HG02840 (cell line): ENCODE measurements around the gene UGT2B10.
"Not testable (repeated sequence)": the region's sequence is repeated elsewhere in the genome, so short reads cannot be mapped to it uniquely, and the experiment has no call there.

Source experiments
- ATAC-seq: cut with Tn5 transposase; IDR thresholded peaks from one replicate; pipeline ENCODE4 v1.9.1; 2021; ENCODE audit warnings: mild to moderate bottlenecking, moderate library complexity, moderate number of reproducible peaks; ENCODE audit not compliant: unreplicated experiment, low FRiP score

UGT2B10 gene

DNA sequence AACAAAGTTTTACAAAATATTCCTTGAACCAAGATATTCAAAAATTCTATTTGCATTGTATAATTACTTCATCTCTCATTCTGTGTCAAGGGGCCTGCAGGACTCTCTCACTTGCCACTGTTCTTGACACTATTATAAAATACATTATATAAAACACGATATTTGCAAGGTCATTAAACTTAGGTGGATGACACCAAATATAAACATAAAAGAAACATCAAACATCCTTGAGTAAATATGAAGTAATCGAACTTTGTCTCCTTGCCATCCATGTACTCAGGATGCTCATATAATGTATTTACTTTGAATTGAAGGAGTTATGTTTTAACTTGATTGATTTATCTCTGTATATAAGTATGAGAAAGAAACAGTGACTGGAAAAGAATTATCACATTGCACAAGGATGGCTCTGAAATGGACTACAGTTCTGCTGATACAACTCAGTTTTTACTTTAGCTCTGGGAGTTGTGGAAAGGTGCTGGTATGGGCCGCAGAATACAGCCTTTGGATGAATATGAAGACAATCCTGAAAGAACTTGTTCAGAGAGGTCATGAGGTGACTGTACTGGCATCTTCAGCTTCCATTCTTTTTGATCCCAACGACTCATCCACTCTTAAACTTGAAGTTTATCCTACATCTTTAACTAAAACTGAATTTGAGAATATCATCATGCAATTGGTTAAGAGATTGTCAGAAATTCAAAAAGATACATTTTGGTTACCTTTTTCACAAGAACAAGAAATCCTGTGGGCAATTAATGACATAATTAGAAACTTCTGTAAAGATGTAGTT lies at the start of gene UGT2B10:
UGT2B10 (plus strand) TSS at position 378 of the 793 bp plus-strand sequence; CDS start at position 404, 26 bp downstream.
- ATAC-seq = not testable (repeated sequence)

DNA sequence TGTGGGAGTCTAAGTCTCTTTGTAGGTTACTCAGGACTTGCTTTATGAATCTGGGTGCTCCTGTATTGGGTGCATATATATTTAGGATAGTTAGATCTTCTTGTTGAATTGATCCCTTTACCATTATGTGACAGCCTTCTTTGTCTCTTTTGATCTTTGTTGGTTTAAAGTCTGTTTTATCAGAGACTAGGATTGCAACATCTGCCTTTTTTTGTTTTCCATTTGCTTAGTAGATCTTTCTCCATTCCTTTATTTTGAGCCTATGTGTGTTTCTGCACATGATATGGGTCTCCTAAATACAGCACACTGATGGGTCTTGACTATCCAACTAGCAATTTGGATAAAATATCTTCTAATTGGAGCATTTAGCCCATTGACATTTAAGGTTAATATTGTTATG lies 44.0 kb upstream of the UGT2B10 start:
- not testable (repeated sequence) for ATAC-seq

DNA sequence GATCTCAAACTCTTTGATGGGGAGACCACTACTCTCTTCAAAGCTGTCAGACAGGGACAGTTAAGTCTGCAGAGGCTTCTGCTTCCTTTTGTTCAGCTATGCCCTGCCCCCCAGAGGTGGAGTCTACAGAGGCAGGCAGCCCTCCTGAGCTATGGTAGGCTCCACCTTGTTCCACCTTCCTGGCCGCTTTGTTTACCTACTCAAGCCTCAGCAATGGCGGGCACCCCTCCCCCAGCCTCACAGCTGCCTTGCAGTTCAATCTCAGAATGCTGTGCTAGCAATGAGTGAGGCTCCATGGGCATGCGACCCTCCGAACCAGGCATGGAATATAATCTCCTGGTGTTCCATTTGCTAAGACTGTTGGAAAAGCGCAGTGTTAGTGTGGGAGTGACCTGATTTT lies 42.1 kb upstream of the UGT2B10 start:
- ATAC-seq = no peak

DNA sequence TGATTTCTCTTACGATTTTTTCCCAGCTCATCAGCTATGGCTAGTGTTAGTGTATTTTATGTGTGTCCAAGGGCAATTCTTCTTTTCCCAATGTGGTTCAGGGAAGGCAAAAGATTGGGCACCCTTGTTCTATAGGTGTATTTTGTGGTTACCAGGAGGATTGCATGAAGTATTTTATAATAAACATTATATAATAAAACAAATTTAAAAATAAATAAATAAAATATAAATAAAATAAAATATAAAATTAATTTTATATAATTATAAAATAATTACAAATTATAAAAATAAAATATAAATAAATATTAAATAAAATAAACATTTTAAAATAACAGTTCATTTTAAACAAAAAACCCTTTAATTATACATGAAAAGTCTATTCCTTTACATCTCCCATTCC lies 35.6 kb upstream of the UGT2B10 start:
- no peak for ATAC-seq

DNA sequence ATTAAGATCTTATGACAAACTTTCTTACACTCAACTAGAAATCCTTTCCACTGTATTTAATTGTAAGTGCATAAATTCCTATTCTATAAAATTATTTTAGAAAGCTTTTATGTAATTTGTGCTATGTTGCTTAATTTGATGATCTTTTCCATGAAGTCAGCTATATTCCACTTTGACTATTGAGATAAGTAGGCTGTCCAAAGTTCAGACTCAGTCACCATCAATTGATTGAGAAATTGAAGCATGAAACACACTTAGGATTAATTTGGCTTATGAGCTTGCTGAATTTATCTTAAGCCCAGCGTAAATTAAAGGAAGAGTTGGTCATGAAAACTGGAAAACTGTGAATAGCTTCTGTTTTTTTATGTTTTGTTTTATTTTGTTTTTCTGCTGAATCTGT lies 18.7 kb upstream of the UGT2B10 start:
- ATAC-seq = no peak

DNA sequence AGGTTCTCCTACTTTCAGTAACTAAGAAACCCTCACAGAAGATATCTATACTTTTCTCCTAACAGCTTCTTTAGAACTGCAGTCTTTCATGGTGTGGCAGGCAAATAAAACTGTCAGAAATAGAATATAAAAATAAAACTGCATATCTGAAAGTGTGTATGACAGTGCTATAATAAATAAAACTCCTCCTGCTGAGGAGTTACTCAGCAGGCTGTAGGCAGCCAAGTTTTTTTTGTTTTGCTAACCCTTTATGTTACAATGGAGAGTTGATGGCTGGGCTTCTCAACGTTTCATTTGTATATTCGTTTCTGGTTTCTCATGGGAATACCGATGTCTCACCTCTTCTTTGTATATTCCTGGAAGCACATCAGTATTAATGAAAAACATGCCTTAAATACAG lies 18.2 kb upstream of the UGT2B10 start:
- ATAC-seq = no peak

DNA sequence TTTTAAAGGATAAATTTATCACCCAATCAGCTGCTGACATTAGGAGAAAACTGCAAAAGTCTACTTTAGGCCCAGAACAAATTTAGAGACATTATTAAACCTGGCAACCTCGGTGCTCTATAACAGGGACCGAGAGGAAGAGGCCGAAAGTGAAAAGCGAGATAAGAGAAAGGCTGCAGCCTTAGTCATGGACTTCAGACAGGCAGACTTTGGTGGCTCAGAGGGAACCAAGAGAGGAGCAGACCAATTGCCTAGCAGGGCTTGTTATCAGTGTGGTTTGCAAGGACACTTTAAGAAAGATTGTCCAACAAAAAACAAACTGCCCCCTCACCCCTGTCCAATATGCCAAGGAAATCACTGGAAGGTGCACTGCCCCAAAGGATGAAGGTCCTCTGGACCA lies 12.8 kb upstream of the UGT2B10 start:
- ATAC-seq = no peak

DNA sequence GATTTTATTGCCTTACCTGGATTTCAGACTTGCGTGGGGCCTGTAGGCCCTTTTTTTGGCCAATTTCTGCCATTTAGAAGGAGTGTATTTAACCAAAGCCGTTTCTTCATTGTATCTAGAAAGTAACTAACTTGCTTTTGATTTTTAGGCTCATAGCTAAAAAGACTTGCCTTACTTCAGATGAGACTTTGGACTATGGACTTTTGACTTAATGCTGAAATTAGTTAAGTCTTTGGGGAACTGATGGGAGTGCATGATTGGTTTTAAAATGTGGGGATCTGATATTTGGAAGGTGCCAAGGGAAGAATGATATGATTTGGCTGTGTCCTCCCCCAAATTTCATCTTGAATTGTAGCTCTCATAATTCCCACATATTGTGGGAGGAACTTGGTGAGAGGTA lies 7.7 kb upstream of the UGT2B10 start:
- no peak for ATAC-seq

DNA sequence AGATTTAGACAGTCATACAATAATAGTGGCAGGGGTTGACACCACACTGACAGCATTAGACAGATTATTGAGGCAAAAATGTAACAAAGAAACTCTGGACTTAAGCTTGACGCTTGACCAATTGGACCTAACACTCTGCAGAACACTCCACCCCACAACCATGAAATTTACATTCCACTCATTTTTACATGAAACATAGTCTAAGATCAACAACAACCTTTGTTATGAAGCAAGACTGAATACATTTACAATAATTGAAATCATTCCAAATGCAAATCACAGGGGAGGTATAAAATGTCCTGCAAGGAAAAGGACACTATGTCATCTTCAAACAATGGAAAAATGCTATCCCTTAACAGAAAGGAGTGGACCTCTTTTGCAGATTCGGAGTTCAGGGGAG lies 4.9 kb upstream of the UGT2B10 start:
- no peak for ATAC-seq

DNA sequence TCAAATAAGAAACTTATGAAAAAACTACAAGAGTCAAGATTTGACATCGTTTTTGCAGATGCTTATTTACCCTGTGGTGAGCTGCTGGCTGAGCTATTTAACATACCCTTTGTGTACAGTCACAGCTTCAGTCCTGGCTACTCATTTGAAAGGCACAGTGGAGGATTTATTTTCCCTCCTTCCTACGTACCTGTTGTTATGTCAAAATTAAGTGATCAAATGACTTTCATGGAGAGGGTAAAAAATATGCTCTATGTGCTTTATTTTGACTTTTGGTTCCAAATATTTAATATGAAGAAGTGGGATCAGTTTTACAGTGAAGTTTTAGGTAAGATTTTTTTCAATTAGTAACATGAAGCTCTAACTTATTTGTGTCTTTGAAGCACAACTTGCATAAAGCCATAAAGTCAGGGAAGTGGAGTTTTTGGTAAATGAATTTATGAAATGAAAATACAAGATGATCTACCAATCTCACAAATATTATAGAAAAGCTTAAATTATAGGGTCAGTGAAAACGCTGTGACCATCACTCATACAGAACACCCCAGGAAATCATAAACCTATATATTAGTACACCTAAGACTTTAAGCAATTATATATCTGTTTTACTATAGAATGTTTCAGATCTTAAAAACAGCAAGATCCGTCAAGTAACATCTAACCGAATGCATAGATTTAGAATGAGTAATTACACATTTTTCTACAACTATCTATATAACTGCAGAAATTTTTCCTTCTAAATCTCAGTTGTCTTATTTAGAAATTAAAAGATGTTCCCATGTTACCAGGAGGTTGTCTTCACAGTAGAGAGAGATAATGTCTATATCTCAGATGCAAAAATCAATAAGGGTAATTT lies 844 bp downstream of the UGT2B10 start:
- not testable (repeated sequence) for ATAC-seq

DNA sequence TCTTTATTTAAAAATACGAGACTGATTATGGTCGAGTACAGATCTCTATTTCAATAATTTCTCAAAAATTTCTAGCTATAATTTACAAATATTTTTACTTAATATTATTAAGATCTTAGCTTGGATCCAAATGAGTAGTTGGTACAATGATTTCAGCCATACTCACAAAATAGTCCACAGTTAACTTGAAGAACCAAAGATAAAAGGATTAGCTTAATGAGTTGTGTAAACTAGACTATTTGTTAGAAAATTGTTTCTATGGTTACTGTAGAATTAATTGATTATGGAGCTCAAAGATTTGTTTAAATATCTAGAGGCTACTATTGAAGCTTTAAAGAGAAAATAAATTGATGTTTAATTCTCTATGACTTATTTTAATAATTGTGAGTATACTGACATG lies 1.6 kb downstream of the UGT2B10 start:
- ATAC-seq = no peak

DNA sequence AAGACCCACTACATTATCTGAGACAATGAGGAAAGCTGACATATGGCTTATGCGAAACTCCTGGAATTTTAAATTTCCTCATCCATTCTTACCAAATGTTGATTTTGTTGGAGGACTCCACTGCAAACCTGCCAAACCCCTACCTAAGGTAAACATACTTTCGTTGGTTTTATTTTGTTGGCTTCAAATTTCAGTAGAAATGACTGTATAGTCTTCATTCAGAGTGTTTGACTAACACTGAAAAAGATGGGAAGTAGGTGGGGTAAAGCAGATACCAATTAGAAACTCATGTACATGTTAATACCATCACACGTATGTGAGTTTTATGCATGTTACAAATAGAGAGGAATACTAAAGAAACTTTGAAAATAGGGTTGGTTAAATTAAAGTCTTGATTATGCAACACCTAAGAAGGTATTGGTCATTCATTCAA lies 2.3 kb downstream of the UGT2B10 start:
- not testable (repeated sequence) for ATAC-seq

DNA sequence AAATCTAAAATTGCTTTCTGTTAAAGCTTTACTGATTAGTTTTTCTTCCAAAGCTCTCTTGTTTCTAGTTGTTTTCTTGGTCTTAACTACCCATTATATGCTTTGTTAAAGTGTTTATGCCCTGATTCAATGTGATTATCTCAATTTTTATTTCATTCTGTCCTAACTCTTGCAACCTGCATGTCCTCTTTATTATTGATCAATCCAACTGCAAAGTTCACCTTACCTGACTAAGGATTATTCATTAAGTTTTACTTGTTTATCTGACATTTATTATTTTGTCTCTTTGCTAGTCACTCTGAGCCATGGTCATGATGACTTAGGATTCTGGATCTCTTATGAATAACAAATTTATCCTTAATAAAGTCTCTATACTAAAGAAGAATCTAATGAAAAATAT lies 15.8 kb downstream of the UGT2B10 start:
- no peak for ATAC-seq

DNA sequence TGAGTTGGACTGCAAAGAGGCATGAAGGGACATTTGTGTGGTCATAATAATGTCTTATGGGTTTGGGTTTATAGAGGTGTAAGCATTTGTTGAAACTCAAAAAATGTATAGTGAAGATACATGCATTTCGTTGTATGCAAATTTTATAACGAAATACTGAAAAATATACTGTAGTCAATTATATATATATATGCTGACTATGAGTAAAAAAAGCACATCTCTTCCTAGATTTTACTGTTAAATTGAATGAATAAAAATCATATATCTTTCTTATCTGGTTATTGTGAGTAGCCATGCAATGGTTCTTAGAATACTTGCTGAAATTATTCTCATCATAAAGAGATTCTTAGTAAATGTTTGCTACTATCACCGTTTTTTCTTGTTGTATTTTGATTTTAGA lies 34.5 kb downstream of the UGT2B10 start:
- no peak for ATAC-seq

DNA sequence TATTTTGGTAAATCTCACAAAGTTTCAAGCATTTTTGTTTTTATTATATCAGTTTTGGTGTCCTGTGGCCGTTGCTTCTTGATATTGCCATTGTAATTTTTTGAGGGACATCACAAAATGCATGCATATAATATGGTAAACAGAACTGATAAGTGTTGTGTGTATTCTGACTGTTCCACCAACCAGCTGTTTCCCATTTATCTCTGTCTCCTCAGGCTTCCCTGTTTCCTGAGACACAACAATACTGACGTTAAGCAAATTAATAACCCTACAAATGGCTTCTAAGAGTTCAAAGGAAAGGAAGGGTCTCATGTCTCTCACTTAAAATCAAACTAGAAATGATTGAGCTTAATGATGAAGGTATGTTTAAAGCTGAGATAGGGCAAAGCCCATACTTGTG lies 40.0 kb downstream of the UGT2B10 start:
- ATAC-seq = no peak

DNA sequence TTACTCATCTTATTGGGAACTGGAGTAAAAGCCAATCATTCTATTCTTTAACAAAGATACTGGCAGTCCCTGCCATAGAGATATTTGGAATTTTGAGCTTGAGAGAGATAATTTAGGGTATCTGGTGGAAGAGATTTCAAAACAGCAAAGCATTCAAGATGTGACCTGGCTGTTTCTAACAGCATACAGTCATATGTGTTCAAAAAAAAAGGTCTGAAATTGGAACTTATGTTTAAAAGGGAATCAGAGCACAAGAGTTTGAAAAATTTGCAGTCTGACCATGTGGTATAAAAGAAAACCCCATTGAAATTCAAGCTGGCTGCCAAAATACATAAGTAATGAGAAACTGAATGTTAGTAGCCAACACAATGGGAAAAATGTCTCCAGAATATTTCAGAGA lies 42.2 kb downstream of the UGT2B10 start:
- ATAC-seq = no peak

DNA sequence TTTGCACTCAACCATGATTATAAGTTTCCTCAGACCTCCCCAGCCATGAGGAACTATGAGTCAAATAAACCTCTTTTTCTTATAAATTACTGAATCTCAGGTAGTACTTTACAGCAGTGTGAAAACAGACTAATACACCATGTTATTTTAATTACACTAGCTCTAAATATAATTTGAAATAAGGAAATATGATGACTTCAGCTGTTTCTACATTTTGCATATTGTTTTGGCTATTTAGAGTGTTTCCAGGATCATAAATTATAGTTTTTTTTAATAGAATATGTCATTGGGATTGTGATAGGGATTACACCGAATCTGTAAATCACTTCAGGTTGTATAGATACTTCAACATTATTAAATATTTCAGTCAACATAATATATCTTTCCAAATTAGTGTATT lies 43.9 kb downstream of the UGT2B10 start:
- ATAC-seq = no peak

DNA sequence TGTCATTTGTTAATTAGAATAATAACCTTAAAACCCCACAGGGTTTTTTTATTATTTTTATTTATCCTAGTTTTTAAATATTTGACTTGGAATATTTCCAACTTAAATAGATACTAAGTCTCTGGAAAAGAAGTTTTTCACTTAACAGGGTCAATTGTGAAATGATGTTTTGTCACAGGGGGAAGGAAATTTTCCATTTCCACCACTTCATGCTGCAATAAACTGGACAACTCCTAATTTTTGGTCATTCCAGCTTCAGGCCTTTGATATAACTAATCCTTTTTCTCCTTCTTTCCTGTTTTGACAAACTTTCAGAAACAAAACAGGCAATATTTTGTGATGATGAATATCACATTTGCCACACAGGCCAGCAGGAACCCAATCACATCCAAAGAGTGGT lies 45.3 kb downstream of the UGT2B10 start:
- ATAC-seq = no peak

DNA sequence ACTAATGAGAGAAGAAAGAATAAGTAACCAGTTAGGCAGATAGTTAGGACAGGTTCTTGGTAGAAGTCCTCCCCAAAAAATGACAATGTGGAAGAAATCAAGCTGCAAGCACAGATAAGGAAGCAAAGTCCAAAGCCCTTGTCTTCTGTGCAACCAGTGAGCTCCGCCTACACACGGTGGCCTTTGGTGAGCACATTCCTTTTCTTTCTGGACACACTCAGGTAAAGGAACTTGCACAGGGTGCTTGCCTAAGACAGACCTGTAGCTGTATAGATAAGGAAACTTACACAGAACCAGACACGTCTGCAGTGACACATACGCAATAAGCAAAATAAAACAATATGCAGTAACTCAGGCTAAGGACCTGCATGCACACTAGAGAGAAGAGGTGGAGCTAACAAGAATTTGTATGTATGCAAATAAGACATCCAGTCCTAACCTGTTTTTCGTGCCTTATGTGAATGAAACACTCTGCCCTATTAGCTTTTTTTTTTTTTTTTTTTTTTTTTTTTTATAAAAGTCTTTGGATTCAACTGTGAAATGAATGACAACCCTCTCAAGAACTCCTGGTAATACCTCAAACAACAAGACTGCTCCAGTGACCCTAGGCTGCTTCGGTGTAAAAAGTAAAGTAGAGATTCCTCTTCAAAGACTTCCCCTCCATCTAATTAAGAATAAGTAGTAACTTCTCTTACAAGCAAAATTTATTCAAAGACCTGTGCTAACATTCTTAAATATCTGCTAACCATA lies 48.8 kb downstream of the UGT2B10 start:
- ATAC-seq = no peak

DNA sequence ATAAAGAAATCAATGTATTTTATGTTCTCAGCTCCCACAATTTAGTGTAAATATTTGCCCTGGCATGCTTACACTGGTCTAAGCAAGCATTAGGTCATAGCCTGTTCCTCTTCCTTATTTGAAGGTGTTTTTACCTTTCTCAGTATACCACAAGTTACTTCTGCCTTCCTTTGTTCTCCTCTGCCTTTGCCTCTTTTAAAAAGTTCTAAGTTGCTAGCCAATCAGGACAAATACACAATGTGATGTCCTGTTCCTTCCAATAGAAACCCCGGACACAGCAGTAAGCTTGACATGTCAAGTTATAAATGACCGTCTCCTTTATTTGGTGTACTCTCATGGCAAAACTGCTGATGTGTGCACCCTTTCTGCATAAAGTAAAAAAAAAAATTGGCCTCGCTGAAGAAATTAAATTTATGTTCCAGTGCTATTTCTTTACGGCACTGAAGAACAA lies 49.4 kb downstream of the UGT2B10 start:
- ATAC-seq = no peak

DNA sequence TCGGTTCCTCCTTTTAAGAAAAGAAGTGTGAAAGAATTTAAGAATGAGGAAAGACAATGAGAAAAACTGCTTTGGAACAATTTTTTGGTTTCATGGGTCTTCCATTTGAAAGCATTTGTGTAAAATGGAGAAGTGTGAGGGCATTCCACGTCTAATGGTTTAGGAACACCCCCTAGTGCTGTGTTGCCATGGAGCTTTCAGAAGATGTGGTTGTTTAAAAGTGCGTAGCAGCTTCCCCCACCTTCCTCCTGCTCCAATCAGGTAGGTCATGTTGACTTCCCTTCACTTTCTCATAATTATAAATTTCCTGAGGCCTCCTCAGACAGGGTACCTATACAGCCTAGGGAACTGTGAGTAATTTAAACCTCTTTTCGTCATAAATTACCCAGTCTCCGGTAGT lies 50.0 kb downstream of the UGT2B10 start:
- ATAC-seq = no peak
